ENCODE data around the gene CA10. TPM values are rescaled to one million over a fixed set of nuclear protein-coding genes. Genes with fewer than 3 reads are reported as not detected.

Gene CA10
- polyA plus RNA-seq, 1 donor from 2014 or later = 6.2 TPM

- Histone ChIP-seq H4K20me1 (ENCODE audit: insufficient read depth) (no peaks in the 10 kb centered on the region), H3K9me2 (ENCODE audit: insufficient read depth, low read length) (no peaks in the 10 kb centered on the region), H3K4me3 (ENCODE audit: low read length) (no peak overlapping the region), H3K4me2 (ENCODE audit: low read length) (no peak overlapping the region), H3K27ac (ENCODE audit: low read length) (no peak overlapping the region), H3F3A (ENCODE audit: insufficient read depth, low read length, poor library complexity, severe bottlenecking) (no peaks in the 10 kb centered on the region), H2AFZ (ENCODE audit: low read depth, low read length) (no peak overlapping the region), H3K27me3 (ENCODE audit: insufficient read depth, low read depth, low read length) (no peaks in the 10 kb centered on the region), H3K36me3 (ENCODE audit: insufficient read depth, low read length) (no peaks in the 10 kb centered on the region), H3K9ac (ENCODE audit: low read length) (no peak overlapping the region), H3K79me2 (replicated peaks; ENCODE audit: insufficient read depth, low read length) (no peaks in the 10 kb centered on the region), H3K9me3 (ENCODE audit: low read length) (no peaks in the 10 kb centered on the region)
- TF ChIP-seq, protein P1, sequence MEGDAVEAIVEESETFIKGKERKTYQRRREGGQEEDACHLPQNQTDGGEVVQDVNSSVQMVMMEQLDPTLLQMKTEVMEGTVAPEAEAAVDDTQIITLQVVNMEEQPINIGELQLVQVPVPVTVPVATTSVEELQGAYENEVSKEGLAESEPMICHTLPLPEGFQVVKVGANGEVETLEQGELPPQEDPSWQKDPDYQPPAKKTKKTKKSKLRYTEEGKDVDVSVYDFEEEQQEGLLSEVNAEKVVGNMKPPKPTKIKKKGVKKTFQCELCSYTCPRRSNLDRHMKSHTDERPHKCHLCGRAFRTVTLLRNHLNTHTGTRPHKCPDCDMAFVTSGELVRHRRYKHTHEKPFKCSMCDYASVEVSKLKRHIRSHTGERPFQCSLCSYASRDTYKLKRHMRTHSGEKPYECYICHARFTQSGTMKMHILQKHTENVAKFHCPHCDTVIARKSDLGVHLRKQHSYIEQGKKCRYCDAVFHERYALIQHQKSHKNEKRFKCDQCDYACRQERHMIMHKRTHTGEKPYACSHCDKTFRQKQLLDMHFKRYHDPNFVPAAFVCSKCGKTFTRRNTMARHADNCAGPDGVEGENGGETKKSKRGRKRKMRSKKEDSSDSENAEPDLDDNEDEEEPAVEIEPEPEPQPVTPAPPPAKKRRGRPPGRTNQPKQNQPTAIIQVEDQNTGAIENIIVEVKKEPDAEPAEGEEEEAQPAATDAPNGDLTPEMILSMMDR (IDR thresholded peaks at IDR 0.05; ENCODE audit: poor library complexity, severe bottlenecking) = no peak
- TF ChIP-seq POLR2AphosphoS5 (IDR thresholded peaks at IDR 0.05) = no peak
- TF ChIP-seq EP300 (conservative IDR thresholded peaks at IDR 0.05; ENCODE audit: poor library complexity, severe bottlenecking) = no peak
- TF ChIP-seq, protein P2, sequence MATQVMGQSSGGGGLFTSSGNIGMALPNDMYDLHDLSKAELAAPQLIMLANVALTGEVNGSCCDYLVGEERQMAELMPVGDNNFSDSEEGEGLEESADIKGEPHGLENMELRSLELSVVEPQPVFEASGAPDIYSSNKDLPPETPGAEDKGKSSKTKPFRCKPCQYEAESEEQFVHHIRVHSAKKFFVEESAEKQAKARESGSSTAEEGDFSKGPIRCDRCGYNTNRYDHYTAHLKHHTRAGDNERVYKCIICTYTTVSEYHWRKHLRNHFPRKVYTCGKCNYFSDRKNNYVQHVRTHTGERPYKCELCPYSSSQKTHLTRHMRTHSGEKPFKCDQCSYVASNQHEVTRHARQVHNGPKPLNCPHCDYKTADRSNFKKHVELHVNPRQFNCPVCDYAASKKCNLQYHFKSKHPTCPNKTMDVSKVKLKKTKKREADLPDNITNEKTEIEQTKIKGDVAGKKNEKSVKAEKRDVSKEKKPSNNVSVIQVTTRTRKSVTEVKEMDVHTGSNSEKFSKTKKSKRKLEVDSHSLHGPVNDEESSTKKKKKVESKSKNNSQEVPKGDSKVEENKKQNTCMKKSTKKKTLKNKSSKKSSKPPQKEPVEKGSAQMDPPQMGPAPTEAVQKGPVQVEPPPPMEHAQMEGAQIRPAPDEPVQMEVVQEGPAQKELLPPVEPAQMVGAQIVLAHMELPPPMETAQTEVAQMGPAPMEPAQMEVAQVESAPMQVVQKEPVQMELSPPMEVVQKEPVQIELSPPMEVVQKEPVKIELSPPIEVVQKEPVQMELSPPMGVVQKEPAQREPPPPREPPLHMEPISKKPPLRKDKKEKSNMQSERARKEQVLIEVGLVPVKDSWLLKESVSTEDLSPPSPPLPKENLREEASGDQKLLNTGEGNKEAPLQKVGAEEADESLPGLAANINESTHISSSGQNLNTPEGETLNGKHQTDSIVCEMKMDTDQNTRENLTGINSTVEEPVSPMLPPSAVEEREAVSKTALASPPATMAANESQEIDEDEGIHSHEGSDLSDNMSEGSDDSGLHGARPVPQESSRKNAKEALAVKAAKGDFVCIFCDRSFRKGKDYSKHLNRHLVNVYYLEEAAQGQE (IDR thresholded peaks at IDR 0.05; ENCODE audit: borderline replicate concordance) = no peak
- no peak for TF ChIP-seq TAF1 (IDR thresholded peaks at IDR 0.05; ENCODE audit: low read depth)
- TF ChIP-seq EZH2 (IDR thresholded peaks at IDR 0.05; ENCODE audit: borderline replicate concordance, insufficient read depth, low read length, poor library complexity, severe bottlenecking) = no peak
- TF ChIP-seq SMC3 (conservative IDR thresholded peaks at IDR 0.05; ENCODE audit: poor library complexity) = no peak
- no peak for TF ChIP-seq RAD21 (conservative IDR thresholded peaks at IDR 0.05)
- no peak for TF ChIP-seq MXI1 (conservative IDR thresholded peaks at IDR 0.05; ENCODE audit: poor library complexity, severe bottlenecking)
Observed at GRCh38 chr17:51817955-51818354, 340.6 kb downstream of the CA10 start.

DNA sequence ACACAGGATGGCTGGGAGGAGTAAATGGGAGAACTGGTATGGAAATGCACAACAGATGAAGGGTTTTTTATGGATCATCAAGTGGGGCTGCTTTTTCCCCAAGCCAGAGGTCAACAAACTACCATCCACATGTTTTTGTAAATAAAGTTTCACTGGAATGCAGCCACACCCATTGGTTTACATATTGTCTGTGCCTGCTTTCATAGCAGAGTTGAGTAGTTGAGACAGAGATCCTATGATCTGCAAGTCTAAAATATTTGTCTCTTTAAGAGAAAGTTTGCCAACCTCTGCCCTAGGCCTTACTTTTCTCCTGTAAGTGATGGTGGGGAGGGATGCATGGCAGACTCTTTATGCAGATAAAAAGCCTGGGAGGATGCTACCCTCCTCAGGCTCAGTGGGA lies 341.4 kb downstream of the CA10 start:
- Histone ChIP-seq H4K20me1 (ENCODE audit: insufficient read depth) (no peaks in the 10 kb centered on the region), H3K36me3 (ENCODE audit: insufficient read depth, low read length) (no peaks in the 10 kb centered on the region), H3K4me2 (ENCODE audit: low read length) (no peak overlapping the region), H3K27me3 (ENCODE audit: insufficient read depth, low read depth, low read length) (no peaks in the 10 kb centered on the region), H3F3A (ENCODE audit: insufficient read depth, low read length, poor library complexity, severe bottlenecking) (no peaks in the 10 kb centered on the region), H3K79me2 (replicated peaks; ENCODE audit: insufficient read depth, low read length) (no peaks in the 10 kb centered on the region), H3K9me2 (ENCODE audit: insufficient read depth, low read length) (no peaks in the 10 kb centered on the region), H3K9me3 (ENCODE audit: low read length) (no peaks in the 10 kb centered on the region), H2AFZ (ENCODE audit: low read depth, low read length) (no peak overlapping the region), H3K27ac (ENCODE audit: low read length) (no peak overlapping the region), H3K4me3 (ENCODE audit: low read length) (no peak overlapping the region), H3K9ac (ENCODE audit: low read length) (no peak overlapping the region)
- TF ChIP-seq POLR2AphosphoS5 (IDR thresholded peaks at IDR 0.05) (no peak), TAF1 (IDR thresholded peaks at IDR 0.05; ENCODE audit: low read depth) (no peak), MXI1 (conservative IDR thresholded peaks at IDR 0.05; ENCODE audit: poor library complexity, severe bottlenecking) (no peak), SMC3 (conservative IDR thresholded peaks at IDR 0.05; ENCODE audit: poor library complexity) (no peak), RAD21 (conservative IDR thresholded peaks at IDR 0.05) (no peak), EP300 (conservative IDR thresholded peaks at IDR 0.05; ENCODE audit: poor library complexity, severe bottlenecking) (no peak), EZH2 (IDR thresholded peaks at IDR 0.05; ENCODE audit: borderline replicate concordance, insufficient read depth, low read length, poor library complexity, severe bottlenecking) (no peak)
- TF ChIP-seq, protein P1 (IDR thresholded peaks at IDR 0.05; ENCODE audit: poor library complexity, severe bottlenecking) = no peak
- TF ChIP-seq, protein P2 (IDR thresholded peaks at IDR 0.05; ENCODE audit: borderline replicate concordance) = no peak
